Ecto neural progenitor cell (in vitro differentiated cells): ENCODE results near the gene SFSWAP.
"Not testable (repeated sequence)": the region's sequence is repeated elsewhere in the genome, so short reads cannot be mapped to it uniquely, and the experiment has no call there.

Experiments used
- DNase-seq: peaks from one replicate; pipeline ENCODE4 v3.0.0-alpha.2; 2018; ENCODE audit warnings: low spot score

The SFSWAP gene

DNA sequence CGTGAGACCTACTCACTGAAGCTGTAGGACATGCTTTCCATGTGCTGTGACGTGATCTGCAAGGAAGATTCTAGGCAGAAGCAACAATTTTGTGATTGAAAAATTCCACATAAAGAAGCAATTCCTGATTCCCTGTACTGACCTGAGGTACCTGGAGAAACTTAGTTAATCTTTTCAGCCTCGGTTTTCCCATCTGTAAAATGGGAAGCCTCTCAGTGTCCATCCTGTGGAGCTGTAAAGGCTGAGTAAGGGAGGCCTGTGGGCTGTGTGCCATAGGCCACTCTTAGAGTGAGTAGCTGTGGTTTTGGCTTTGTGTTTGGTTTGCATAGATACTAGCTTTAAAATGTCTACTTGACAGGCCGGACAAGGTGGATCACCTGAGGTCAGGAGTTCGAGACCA is 50.7 kb downstream of the SFSWAP start:
- DNase-seq: no peak

- no peak for DNase-seq
Measured at GRCh38 chr12:131764738-131765137, 53.8 kb downstream of the SFSWAP start.

GRCh38 chr12:131765961-131766360 is 55.1 kb downstream of the SFSWAP start:
- no peak for DNase-seq

- DNase-seq: no peak
Measured at GRCh38 chr12:131766382-131767107, 55.7 kb downstream of the SFSWAP start.

- DNase-seq: no peak
Measured at GRCh38 chr12:131770120-131770519, 59.2 kb downstream of the SFSWAP start.

DNA sequence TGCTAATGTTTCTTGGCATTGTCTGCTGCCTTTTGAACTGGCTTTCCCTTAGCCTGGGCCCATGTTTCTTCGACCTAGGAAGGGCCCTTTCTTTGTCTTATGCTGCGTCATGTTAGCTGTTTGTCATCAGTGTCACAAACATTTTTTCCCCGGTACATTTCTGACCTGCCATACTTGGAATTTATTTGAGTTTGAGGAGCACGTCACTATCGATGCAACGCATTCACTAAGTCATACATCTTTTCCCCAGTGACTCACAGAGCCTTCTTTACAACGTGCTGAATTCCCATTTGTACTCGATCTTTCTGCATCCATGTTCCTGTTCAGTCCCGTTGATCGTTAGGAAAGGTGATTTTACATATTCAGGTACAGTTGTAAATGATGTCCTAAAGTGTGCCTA is 61.1 kb downstream of the SFSWAP start:
- DNase-seq: no peak

- DNase-seq: no peak
Measured at GRCh38 chr12:131773582-131774221, 62.8 kb downstream of the SFSWAP start.

DNA sequence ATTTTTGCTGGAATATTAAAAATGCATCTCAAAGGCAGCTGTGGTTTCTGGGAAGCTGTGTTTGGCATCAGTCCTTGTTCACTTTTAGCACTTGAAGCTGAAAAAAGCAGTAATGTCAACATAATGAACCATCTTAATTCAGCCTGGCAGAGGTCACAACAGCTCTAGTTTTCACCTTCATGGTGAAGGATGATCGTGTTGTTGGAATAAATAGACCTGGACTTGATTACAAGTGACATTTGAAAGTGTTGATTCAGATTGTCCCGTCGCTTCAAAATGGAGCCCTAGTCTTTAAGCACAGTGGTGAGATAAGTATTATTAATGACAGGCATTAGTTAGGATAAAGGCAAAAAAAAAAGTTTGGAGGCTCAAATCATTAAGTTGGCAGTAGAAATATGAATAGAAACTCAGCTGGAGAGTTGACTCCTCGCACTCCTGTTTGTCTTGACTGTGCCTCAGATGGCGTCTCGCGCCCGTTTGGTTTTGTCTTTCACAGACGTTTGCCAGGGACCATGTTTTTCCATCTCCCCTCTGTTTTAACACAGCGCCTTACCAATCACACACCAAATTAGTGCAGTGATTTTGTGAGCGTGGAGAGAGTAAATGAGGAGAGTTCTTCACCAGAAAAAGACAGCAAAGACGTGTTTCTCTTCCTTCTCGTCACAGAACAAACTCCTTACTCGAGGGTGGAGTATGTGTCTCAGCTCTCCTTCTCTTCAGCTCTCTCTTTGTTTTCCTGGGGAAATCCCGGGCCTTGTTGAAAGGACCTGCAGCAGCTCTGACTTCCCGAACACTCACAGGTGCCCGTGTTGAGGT is 63.9 kb downstream of the SFSWAP start:
- no peak for DNase-seq

DNA sequence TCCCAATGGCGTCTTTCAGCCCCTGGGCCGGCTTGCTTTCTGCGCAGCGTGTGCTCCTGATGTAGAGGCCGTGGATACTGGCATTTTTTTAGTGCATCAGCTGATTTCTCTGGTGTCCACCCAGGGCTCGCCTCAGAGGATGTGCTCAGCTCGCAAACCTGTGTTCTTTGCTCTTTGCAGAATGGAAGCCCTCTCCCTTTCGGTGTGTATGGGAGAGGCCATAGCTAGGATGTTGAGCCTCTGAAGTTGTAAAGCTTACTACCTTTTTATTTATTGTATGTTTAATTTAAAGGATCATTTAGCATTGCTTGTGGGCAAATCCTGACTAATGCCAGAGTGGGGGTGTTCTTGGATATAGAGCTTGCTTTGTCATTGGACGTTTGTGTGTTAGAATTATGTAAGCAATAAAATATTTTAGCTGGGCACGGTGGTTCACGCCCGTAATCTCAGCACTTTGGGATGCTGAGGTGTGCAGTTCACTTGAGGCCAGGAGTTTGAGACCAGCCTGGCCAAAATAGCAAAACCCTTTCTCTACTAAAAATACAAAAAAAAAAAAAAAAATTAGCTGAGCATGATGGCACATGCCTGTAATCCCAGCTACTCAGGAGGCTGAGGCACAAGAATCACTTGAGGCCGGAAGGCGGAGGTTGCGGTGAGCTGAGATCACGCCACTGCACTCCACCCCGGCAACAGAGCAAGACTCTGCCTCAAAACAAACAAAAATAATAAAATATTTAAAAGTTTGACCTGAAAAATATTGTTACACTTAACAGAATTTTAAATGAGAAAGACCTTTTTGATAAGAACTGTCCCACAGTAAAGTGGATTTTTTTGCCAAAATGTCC is 64.7 kb downstream of the SFSWAP start:
- DNase-seq: no peak

DNA sequence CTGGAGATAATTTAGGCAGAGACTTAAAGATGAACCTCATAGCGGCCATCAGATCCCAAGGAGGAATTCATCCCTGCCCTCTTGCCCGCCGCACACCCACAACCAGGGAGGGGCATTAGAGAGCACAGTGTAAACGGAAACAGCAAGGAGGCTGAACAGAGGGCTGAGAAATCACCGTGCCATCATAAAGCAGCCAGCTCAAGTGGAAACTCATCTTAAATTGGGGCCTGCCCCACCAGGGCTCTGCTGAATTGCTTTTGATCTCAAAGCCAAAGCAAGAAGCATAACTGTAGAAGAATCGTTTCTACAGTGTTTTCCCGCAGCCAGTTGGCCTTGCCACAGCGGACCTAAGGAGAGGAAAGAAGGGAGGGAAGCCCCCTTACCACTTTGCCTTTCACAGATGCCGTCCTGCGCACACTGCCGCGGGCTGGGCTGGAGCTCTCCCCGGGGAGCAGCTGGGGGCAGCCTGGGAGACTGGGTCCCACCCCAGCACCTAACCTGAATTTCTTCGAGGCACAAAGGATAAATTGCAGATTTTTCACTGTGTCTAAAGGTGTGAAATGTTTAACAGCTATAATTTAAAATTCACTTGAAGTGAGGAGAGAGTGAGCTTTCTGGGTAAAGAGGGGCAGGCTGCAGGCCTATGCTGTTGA is 65.5 kb downstream of the SFSWAP start:
- no peak for DNase-seq

DNA sequence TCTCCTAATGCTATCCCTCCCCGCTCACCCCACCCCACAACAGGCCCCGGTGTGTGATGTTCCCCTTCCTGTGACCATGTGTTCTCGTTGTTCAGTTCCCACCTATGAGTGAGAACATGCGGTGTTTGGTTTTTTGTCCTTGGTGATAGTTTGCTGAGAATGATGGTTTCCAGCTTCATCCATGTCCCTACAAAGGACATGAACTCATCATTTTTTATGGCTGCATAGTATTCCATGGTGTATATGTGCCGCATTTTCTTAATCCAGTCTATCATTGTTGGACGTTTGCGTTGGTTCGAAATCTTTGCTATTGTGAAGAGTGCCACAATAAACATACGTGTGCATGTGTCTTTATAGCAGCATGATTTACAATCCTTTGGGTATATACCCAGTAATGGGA is 66.4 kb downstream of the SFSWAP start:
- not testable (repeated sequence) for DNase-seq

- no peak for DNase-seq
Measured at GRCh38 chr12:131779027-131779426, 68.1 kb downstream of the SFSWAP start.

DNA sequence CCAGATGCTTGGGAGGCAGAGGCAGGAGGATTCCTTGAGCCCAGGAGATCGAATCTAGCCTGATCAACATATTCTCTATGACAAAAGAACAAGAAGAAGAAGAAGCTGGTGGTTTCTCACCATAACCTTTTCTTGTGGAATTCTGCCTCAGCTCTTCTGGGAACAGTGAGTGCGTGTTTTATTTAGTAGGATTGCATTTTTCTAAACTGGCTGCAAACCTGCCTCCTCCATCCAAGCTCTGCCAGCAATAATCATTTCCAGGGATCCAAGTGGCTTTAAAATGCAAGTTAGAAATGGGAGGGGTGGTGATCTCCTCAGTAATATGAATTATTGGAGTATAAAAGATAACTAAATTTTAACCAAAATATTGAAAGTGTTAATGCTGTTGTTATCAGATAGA is 71.2 kb downstream of the SFSWAP start:
- DNase-seq: no peak

DNA sequence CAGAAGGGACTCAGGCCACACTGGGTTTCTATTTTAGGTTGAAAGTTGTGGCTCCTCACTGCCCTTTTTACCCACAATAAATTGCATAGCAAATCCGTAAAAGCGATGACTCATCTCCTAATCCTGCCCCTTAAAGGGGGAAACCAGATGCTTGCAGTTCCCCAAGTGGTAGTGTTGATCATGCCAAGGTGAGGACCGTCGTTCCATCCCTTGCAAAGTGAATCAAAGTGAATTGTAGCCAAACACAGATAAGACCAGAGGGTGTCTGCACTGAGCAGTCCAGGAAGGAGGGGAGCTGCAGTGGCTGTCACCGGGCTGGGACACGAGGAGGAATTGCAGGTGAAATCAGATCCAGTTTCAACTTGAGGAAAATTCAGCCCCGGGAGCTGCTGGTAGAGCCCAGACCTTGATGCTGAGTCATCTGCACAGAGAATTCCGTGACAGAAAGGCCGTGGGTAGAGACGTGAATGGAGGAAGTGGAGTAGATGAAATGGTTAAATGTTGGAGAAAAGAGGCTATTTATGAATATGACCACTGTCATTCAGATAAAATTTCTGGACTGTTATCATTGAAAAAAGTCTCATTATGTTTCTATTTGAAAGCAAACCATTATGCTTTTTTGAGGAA is 73.1 kb downstream of the SFSWAP start:
- DNase-seq: no peak

DNA sequence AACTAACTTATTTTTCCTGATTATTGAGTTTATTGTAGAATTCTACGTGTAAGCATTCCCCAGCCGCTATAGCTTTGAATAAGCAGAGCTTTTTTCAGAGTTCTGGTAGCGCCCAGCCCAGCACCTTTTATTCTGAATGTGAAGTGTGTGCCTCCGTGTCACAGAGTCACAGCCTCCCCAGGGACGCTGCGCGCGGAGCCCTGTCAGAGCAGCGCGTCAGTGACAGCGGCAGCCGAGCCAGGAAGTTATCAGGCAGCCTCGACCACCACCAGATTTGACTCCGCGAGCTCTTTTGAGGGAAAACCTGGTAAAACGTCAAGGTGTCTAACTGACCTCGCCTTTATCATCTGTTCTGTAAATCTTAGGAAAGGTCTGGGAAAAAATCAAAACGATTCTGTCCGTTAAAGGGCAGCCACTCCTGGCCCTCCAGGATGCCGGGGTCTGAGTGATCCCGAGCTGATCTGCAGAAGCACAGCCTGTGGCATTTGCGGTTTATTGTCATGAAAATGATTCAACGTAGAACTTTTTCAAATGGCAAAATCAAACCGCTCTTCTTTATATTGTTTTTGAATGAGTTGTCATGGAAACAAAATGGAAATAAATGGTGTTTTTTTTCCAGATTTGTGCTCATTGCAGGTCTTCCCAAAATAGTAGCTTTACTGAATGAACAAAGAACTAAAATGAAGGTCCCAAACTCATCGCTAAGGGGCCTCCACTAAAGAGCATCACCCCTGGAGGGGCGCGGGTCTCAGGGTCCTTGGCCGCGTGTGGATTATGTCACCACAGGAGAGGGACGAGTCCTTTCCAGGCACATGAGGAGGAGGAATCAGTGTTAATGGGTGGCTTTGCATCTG is 74.2 kb downstream of the SFSWAP start:
- no peak for DNase-seq

GRCh38 chr12:131785763-131786330 is 75.0 kb downstream of the SFSWAP start:
- no peak for DNase-seq

DNA sequence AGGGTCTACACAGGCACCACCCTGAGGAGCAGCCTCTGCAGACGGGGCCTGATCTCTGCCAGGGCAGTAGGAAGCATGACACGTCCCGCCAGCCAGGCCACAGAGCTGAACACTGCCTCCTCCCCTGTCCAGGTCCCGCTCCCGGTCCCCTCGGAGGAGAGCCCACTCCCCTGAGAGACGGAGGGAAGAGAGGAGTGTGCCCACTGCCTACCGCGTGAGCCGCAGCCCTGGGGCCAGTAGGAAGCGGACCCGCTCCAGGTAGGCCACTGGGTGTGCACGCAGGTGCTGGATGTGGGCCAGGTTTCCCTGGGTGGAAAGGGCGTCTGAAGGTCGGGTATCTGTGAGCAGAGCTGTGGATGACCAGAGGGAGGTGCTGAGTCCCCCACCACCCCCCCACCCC is 75.4 kb downstream of the SFSWAP start:
- DNase-seq: no peak

DNA sequence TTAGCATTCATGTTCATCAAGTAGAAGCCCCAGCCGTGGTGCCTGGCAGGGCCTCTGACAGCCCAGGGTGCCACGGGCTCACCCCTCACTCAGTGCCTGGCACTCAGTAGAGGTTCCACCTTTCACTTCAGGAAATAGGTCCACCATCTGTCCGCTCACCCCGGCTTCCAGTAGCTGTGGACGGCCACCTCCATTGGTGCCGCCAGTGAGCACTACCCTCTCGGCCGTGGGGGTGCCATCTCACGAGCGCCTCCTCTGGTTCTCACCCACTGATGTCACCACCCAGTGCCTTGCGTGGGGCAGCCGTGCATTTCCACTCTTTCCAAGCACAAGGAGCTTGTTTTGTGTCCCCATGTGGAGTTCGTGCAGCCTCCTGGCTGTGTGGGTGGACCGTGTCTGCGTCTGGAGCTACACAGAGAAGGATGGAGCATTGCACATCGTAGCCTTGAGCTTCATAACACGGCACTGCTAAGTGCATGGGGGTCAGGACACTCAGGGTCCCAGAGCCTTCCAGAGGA is 76.3 kb downstream of the SFSWAP start:
- DNase-seq: no peak

DNA sequence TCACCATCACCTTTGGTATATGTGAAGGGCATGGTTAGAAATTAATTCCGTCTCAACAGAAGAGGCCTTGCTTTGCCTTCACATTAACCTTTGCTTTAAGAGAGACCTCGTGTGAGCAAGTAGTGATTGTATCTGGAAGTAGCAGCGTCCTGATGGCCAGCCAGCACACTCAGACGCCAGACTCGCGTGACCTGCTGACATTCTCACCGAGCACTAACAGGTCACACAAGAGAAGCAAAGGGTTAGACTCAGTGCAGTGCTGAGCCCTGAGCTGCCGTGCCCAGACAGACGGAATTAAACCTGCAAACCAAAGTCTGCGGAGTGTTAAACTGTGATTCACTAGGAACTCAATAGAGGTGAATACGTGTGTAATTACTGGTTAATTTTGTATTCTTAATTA is 77.2 kb downstream of the SFSWAP start:
- no peak for DNase-seq

DNA sequence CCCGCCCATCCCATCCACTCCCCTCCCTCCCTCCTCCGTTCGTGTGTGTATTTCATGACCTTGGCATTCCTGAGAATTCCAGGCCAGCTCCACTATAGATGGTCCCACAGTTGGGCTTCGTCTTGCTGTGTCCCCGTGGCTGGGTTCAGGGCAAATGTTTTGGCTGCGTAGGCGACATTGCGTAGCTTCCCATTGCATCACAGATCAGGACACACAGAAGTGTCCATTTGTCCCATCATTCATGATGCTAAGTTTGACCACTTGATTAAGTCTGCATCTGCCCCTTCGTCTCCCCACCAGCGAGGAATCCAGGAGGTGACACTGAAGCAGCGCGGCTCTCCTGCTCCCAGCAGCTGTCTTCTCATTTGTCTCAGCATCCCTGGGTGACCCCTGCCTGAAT is 78.7 kb downstream of the SFSWAP start:
- DNase-seq: no peak
